SJSA1 (cell line): Measurements from ENCODE around the gene AOC3. TPM values are rescaled to one million over a fixed set of nuclear protein-coding genes. Genes with fewer than 3 reads are reported as not detected.
"Not testable (repeated sequence)": the region's sequence is repeated elsewhere in the genome, so short reads cannot be mapped to it uniquely, and the experiment has no call there.

Experiments
- DNase-seq, 2 experiments: peaks; one replicate each; pipeline ENCODE4 v3.0.0-alpha.2; 2015 to 2020; ENCODE audit warnings: low spot score in 2 of 2, low read depth in 1 of 2
- H3K27ac ChIP-seq: fragments of 250-450 bp; sonication (Bioruptor Pico); 2 replicates; pipeline ENCODE4 v1.5.1; 2020; ENCODE audit warnings: mild to moderate bottlenecking, moderate library complexity
- H3K27me3 ChIP-seq: fragments of 250-450 bp; sonication (Bioruptor Pico); replicated peaks from 2 replicates; pipeline ENCODE4 v1.5.1; 2020; ENCODE audit warnings: mild to moderate bottlenecking, moderate library complexity
- H3K36me3 ChIP-seq: fragments of 250-450 bp; sonication (Bioruptor Pico); 2 replicates; pipeline ENCODE4 v1.5.1; 2020; ENCODE audit warnings: mild to moderate bottlenecking
- H3K4me1 ChIP-seq: fragments of 250-450 bp; sonication (Bioruptor Pico); replicated peaks from 2 replicates; pipeline ENCODE4 v1.6.1; 2021; ENCODE audit warnings: mild to moderate bottlenecking
- H3K4me3 ChIP-seq: fragments of 250-450 bp; sonication (Bioruptor Pico); 2 replicates; pipeline ENCODE4 v1.5.1; 2020; ENCODE audit warnings: mild to moderate bottlenecking
- H3K9me3 ChIP-seq: fragments of 250-450 bp; sonication (Bioruptor Pico); replicated peaks from 2 replicates; pipeline ENCODE4 v1.5.1; 2020; ENCODE audit warnings: mild to moderate bottlenecking
- total RNA-seq: library from RNA; depleted of rRNA; stranded (reverse); fragments of >200 nt; shearing (Covaris generic); gene quantifications from 2 replicates; pipeline ENCODE4 v1.2.3, GENCODE V29; 2014

Gene AOC3
- total RNA-seq, 1 experiment from 2014 or later = not detected

GRCh38 chr17:42881706-42882105 lies 30.7 kb downstream of the AOC3 start:
- H3K4me3 ChIP-seq, DNase-seq, H3K27ac ChIP-seq, H3K9me3 ChIP-seq, H3K4me1 ChIP-seq, H3K36me3 ChIP-seq: not testable (repeated sequence)
- peaks cover 16% of the 10 kb centered on the region for H3K27me3 ChIP-seq

- H3K27me3 ChIP-seq = peaks cover 11% of the 10 kb centered on the region
- no peaks in the 10 kb centered on the region for H3K36me3 ChIP-seq
- no peak overlapping the region for H3K4me3 ChIP-seq
- no peaks in the 10 kb centered on the region for H3K9me3 ChIP-seq
- H3K4me1 ChIP-seq = no peaks in the 10 kb centered on the region
- no peak overlapping the region for H3K27ac ChIP-seq
- no peak for DNase-seq
These were observed 31.2 kb downstream of the AOC3 start for GRCh38 chr17:42882166-42882565.

- H3K9me3 ChIP-seq = no peaks in the 10 kb centered on the region
These were observed 33.0 kb downstream of the AOC3 start for GRCh38 chr17:42883802-42884558.

GRCh38 chr17:42885806-42886205 lies 34.8 kb downstream of the AOC3 start:
- H3K36me3 ChIP-seq, DNase-seq, H3K27me3 ChIP-seq, H3K4me1 ChIP-seq, H3K27ac ChIP-seq, H3K9me3 ChIP-seq, H3K4me3 ChIP-seq: not testable (repeated sequence)

More at GRCh38 chr17:42883802-42884558, 33.0 kb downstream of the AOC3 start:
- H3K4me3 ChIP-seq = no peak overlapping the region
- H3K36me3 ChIP-seq = no peaks in the 10 kb centered on the region
- no peak for DNase-seq
- no peaks in the 10 kb centered on the region for H3K27me3 ChIP-seq
- H3K27ac ChIP-seq = no peak overlapping the region
- H3K4me1 ChIP-seq = no peaks in the 10 kb centered on the region

- Histone ChIP-seq H3K27ac (no peak overlapping the region), H3K4me3 (no peak overlapping the region), H3K36me3 (no peaks in the 10 kb centered on the region), H3K4me1 (no peaks in the 10 kb centered on the region), H3K9me3 (no peaks in the 10 kb centered on the region), H3K27me3 (no peaks in the 10 kb centered on the region)
- no peak for DNase-seq
These were observed 35.5 kb downstream of the AOC3 start for GRCh38 chr17:42886283-42887176.

GRCh38 chr17:42889809-42890208 lies 38.8 kb downstream of the AOC3 start:
- Histone ChIP-seq H3K36me3 (no peaks in the 10 kb centered on the region), H3K4me1 (no peaks in the 10 kb centered on the region), H3K27ac (no peak overlapping the region), H3K9me3 (no peaks in the 10 kb centered on the region), H3K4me3 (no peak overlapping the region), H3K27me3 (no peaks in the 10 kb centered on the region)
- DNase-seq = no peak

GRCh38 chr17:42891539-42892152 lies 40.6 kb downstream of the AOC3 start:
- DNase-seq = no peak
- Histone ChIP-seq H3K27me3 (no peaks in the 10 kb centered on the region), H3K4me1 (peaks cover 6% of the 10 kb centered on the region; the same call in 1 of the 2 replicates), H3K9me3 (no peaks in the 10 kb centered on the region), H3K4me3 (no peak overlapping the region), H3K27ac (no peak overlapping the region), H3K36me3 (no peaks in the 10 kb centered on the region)

- H3K4me1 ChIP-seq = peaks cover 6% of the 10 kb centered on the region; the same call in 1 of the 2 replicates
- no peak overlapping the region for H3K4me3 ChIP-seq
- no peak for DNase-seq
- no peaks in the 10 kb centered on the region for H3K9me3 ChIP-seq
- no peaks in the 10 kb centered on the region for H3K36me3 ChIP-seq
- no peak overlapping the region for H3K27ac ChIP-seq
- no peaks in the 10 kb centered on the region for H3K27me3 ChIP-seq
These were observed 42.4 kb downstream of the AOC3 start for GRCh38 chr17:42893359-42893758.

- Histone ChIP-seq H3K9me3 (no peaks in the 10 kb centered on the region), H3K27ac (no peak overlapping the region), H3K4me1 (peaks cover 6% of the 10 kb centered on the region; the same call in 1 of the 2 replicates), H3K4me3 (no peak overlapping the region), H3K27me3 (no peaks in the 10 kb centered on the region), H3K36me3 (no peaks in the 10 kb centered on the region)
- DNase-seq = no peak
These were observed 43.5 kb downstream of the AOC3 start for GRCh38 chr17:42894283-42895184.

GRCh38 chr17:42895185-42895555 lies 44.2 kb downstream of the AOC3 start:
- Histone ChIP-seq H3K9me3 (no peaks in the 10 kb centered on the region), H3K36me3 (no peaks in the 10 kb centered on the region), H3K27ac (no peak overlapping the region), H3K27me3 (no peaks in the 10 kb centered on the region), H3K4me1 (peaks cover 6% of the 10 kb centered on the region; the same call in 1 of the 2 replicates), H3K4me3 (no peak overlapping the region)
- no peak for DNase-seq

GRCh38 chr17:42898147-42898811 lies 47.3 kb downstream of the AOC3 start:
- H3K27ac ChIP-seq = no peak overlapping the region
- no peaks in the 10 kb centered on the region for H3K9me3 ChIP-seq
- H3K36me3 ChIP-seq = no peaks in the 10 kb centered on the region
- H3K4me1 ChIP-seq = peaks cover 6% of the 10 kb centered on the region; the same call in 1 of the 2 replicates
- no peak overlapping the region for H3K4me3 ChIP-seq
- no peaks in the 10 kb centered on the region for H3K27me3 ChIP-seq
- no peak for DNase-seq

GRCh38 chr17:42899981-42900380 lies 49.0 kb downstream of the AOC3 start:
- not testable (repeated sequence) for H3K4me1 ChIP-seq, H3K36me3 ChIP-seq, H3K27me3 ChIP-seq, H3K9me3 ChIP-seq, H3K4me3 ChIP-seq, DNase-seq, H3K27ac ChIP-seq
